Skin epidermis (tissue), 12 donors: ENCODE data around the gene BMX.

Experiments used
- H3K27ac ChIP-seq, 21 experiments: fragments of 200-600 bp; sonication (generic) in 11 of 21; one replicate each; pipeline ENCODE4 v1.5.0; 2020; ENCODE audit warnings: mild to moderate bottlenecking in 3 of 21, inconsistent platforms in 2 of 21, moderate library complexity in 2 of 21
- H3K4me3 ChIP-seq, 7 experiments: fragments of 200-600 bp; sonication (generic) in 2 of 7; one replicate each; pipeline ENCODE4 v1.5.0; 2020; ENCODE audit warnings: inconsistent platforms in 2 of 7, mild to moderate bottlenecking in 2 of 7, moderate library complexity in 1 of 7

The BMX gene

DNA sequence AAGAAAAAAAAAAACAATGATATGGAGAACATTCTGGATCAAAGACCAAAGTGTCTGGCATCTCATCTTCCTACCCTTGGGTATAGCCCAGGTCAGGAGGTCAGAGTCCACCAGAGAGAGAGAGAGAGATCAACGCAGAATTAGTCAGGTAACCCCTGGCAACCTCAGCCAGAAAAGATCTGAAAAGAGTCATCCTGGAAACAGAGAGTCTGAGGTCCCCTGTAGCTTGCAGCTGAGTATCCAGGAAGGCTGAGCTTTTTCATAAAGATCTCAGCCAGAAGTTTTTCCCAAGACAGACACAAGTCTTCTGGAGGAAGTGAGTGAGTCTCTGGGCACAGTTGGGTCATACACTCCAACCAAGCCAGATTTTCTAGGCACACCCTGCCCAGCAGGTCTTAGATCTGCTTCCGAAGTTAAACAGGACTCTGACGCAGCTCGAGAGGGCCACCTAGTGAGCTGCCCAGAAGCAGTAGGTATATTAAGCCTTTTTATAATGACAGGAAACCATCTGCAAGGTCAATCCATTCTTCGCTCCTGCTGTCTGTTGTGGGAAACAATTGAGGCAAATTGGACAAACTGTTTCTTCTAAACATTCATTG, 64.5 kb downstream of the BMX start:
- Histone ChIP-seq H3K4me3 (no peak overlapping the region), H3K27ac (no peak overlapping the region)

DNA sequence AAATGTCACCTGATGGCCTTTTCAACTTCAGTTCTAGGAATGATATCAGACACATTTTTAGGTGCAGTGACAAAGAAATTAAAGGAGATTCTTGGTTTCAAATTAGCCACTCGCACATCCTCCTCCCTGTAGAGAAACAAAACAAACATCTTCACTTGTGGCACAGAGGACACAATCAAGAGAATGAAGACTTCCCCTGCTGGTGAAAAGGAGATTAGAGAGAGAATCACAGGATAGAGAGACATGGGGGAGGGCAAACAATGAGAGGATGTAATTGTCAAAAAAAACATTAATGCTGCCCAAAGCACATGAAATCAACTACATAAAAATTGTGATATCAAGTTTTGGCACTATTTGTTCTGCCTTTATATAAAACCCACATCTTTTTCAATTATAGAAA, 65.6 kb downstream of the BMX start:
- H3K27ac ChIP-seq, result no peak overlapping the region

DNA sequence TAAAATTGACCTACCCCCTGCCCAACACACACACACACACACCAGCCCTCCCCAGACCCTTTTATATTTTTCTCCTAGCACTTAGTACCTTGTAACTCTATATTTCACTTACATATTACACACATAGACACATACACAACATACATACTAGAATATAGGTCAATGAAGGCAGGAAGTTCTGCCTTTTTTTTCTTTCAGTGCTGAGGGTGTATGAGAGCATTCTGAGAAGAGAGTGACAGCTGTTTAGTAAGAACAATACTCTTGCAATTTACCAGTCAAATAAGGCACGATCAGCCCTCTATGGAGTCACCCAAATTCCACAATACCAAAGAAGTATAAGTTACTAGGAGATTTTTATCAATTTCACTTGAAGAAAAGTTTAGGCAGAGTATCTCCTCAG, 66.7 kb downstream of the BMX start:
- H3K27ac ChIP-seq, result no peak overlapping the region
- no peak overlapping the region for H3K4me3 ChIP-seq

More for the DNA sequence above, 65.6 kb downstream of the BMX start:
- H3K4me3 ChIP-seq, result no peak overlapping the region

DNA sequence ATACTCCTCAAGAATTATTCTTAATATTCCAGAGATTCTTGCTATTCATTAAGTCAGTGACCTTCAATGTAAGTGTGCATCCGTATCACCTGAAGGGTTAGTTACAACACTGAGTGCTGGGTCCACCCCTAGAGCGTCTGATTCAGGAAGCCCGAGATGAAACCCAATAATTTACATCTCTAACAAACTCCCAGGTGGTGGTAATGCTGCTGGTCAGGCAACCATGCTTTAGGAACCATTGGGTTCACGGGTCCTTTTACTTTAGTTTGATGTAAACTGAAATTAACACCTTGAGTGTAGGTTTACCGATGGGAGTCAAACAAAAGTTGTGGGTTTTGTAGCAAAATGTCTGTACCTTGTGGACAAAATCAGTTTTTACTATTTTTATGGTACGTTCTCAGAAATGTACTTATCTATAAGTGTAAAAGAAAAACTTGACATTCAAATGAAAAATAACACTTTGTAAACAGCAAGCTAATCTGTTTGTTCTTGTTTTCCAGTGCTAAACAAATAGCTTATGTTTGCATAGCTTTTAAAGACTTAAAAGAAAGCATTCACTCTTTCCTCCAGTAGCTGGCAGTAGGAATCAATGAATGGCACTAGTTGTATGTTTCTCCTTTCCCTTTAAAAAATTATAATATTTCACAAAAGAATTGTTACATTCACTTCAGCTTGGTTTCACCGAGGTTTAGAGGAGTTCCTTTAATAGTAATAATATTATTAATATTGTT, 67.4 kb downstream of the BMX start:
- Histone ChIP-seq H3K4me3 (no peak overlapping the region), H3K27ac (no peak overlapping the region)

DNA sequence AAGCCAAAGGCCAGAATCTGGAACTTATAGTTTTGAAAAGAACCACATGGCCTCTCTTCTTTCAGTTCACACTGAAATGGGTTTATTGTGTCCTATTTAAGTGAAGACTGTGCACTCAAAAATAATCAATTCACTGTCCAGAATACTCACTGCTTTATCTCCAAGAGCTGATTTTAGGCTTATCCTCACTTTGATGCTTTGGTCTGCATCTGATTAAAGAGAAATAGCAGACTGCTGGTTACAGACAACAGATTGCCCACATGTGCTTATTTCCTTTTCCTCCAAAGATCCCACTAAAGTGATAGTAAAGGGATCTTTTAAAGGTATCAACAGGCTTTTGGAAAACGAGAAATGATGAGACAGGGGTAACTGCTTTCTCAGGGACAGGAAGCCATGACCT, 69.5 kb downstream of the BMX start:
- H3K27ac ChIP-seq, result no peak overlapping the region
- no peak overlapping the region for H3K4me3 ChIP-seq

DNA sequence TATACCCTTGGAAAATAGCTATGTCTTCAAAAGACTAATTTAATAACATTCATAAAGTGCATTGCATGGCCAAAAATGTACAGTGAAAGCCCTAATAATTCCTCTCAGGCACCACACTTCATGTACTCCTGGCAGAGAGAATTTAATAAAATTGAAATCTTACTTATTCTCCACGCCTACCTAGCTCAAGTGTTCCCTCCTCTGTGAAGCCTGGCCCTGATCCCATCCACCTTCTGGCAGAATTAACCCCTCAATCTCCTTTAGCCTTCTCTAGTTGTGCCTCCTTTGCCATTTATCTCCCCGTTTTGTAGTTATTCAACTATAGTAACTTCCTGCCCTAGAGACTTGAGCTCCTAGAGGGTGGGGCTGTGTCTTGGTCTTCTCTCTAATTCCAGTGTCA, 73.4 kb downstream of the BMX start:
- H3K27ac ChIP-seq, result no peak overlapping the region
- H3K4me3 ChIP-seq, result no peak overlapping the region

DNA sequence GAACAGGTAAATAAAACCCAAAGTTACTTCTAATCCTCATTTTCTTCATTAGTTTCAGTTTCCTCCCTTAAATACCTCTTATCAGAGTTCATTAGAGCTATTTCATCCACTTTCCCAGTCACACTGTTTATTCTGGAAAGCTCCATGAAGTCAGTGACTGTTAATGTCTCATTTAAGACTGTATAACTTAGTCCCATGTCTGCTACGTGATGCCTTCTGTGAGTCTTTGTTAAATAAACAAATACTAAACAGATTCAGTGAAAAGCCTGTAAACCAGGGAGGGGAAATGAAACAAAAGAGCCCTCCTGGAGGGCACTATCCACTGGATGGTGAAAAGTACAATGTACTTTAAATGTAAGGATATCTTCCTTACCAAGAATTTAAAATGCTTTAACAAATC, 75.4 kb downstream of the BMX start:
- H3K4me3 ChIP-seq, result no peak overlapping the region
- H3K27ac ChIP-seq, result no peak overlapping the region

DNA sequence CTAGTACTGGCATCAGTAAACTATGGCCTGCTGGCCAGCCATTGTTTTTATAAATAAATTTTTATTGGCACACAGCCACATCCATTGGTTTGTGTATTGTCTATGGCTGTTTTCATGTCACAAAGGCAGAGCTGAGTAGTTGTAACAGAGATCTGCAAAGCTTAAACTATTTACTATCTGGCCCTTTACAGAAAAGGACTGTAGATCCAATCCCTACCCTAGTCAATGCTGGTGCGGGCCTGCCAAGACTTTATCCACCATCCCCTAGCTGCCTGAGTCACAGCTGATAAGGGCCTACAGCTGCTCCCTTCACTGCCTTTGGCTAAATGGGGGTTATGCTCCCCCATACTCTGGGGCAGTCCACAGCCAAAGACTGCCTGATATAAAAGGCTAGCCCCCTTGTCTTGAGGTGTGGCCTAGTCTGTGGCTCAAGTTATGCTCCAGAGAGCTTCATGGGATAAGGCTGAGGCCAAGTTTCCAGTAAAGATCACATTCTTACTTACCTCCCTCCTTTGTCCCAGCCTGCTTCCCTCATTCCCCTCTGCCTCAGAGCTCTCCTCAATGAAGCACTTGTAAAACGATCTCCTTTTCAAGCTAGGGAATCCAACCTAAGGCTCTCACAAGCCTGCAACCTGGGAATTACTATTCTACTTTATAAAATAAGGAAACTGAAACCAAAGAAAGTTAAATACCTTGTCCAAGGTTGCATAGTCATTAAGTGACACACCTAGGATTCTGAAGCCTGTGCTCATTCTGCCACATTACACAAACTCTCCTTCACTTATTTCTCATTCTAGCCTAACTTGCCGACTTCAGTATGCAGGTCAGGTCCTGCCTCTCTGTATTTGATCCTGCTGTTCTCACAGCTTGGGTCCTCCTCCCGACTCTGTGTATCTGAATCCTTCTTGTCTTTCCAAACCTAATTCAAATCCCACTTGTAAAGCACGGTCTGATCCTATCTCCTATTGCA, 79.5 kb downstream of the BMX start:
- peak overlapping the region in 4 of 21 experiments; percentile 4 to 63 (median 28) for H3K27ac ChIP-seq
- H3K4me3 ChIP-seq, result no peak overlapping the region

DNA sequence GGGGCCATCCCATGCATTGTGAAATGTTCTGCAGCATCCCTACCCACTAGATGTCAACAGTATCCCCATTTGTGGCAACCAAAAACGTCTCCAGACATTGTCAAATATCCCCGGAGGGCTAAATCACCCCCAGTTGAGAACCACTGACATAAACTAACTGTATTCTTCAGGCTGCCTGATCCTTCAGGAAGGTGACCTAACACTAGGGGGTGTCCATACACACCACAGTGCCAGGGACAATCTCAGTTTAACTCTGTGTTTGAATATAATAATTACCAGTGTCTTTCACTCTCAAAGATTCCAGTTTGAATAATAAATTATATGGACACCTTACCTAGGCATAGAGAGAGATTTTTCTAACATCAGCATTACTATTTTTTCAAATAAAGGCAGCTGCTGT, 93.8 kb downstream of the BMX start:
- Histone ChIP-seq H3K27ac (no peak overlapping the region), H3K4me3 (no peak overlapping the region)

DNA sequence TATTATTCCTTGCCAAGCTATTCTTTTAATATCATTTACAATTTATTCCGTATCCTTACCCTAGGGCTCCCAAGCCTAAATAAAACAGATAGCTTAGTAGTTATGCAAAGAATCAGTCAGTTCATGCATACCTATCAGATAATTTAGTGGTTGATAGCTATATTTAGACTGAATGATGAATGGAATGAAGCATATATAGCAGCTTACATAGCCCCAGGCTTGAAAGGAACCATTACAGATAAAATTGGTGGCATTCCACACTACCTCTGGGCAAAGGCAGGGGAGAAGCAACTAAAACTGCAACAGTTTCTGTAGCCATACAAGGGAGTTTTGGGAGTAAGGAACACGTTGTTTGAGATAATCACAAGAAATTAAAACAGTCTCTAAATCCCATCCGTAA, 97.4 kb downstream of the BMX start:
- H3K27ac ChIP-seq, result no peak overlapping the region

DNA sequence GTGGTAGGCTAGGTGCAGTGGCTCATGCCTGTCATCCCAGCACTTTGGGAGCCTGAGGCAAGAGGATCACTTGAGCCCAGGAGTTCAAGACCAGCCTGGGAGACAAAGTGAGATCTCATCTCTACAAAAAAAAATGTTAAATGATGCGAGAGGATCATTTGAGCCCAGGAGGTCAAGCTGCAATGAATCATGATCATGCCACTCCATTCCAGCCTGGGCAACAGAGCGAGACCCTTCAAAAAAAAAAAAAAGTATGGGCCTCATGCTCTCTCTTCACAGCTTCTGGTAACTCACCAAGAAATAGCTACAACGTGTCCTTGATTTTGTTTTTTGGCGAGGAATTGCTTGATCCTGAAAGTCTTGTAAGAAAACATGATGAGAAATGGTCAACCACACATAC, 98.9 kb downstream of the BMX start:
- Histone ChIP-seq H3K4me3 (no peak overlapping the region), H3K27ac (no peak overlapping the region)

More for the DNA sequence above, 97.4 kb downstream of the BMX start:
- H3K4me3 ChIP-seq, result no peak overlapping the region

DNA sequence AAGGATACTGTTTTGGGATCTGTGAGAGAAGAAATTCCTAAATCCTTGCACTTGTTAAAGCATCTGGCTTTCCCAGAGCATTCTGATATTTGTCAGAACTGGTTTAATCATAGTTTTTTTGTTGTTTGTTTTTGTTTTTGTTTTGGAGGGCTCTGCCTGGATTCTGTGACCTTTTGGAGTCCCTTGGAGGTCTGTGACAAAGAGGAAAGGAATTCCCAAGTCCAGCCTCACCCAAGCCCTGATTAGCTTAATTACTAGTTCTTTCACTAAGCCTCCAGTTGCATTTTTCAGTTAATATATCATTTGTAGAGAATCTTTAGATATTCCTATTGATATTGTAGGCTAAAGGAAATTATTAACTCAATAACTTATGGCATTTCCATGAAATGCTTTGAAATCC, 99.4 kb downstream of the BMX start:
- no peak overlapping the region for H3K27ac ChIP-seq
- H3K4me3 ChIP-seq, result no peak overlapping the region

DNA sequence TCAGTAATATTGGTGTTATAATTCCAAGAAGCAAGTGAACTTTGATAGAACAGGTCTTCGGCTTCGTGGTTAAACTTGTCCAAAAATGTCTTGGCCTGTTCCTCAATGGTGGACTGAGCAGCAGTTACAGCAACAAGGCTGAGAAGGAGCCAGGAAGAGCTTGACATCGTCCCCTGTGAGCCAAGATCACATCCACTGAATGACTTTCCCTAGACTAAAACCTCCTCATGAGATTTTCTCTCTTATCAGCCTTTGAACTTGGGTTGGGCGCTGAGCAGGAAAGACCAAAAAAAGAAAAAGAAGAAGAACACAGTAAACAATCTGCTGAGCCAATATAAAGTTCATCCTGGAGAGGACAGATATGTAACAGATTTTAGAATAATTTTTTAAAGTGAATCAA, 100.1 kb downstream of the BMX start, which contains the start of gene ACE2:
Gene ACE2 (minus strand): TSS at position 216 of the 400 bp plus-strand sequence. CDS start 49 bp downstream, at position 167.
- H3K4me3 ChIP-seq, result no peak within 1 kb of the TSS
- no peak within 1 kb of the TSS for H3K27ac ChIP-seq

DNA sequence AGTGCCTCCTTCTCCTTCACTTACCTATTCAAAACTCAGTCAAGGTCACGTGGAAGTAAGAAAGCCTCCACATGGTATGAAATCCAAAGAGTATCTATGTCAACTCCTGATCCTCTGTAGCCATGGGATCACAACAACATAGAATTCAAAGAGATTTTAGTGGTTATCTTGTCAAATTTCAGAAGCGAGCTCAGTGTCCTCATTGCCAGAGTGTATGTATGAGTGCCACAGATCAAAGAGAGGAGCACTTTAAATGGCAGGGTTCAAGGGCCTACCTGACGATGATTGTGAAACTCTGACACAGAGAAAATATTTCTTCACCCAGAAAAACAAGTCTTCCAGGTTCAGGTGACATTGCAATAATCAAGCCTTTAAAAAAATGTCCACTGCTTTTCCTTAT, 101.3 kb downstream of the BMX start:
- H3K27ac ChIP-seq, result no peak overlapping the region

DNA sequence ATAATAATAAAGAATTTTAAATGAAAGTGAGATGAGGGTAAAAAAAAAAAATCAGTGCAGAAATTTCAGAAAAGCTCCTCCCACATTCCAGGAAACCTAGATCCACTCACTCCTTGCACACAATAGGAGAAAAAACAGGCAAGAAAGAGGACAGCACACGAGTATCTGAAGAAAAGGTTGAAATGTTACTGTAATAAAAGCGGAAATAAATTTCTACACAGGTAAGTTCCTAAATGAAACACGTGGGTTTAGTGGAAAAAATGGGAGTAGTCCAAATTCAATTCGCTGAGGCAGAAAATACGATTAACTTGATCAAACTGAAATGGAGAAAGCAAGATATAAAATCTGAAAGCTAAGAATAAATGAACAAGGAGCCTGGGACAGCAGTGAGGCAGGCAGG, 102.2 kb downstream of the BMX start:
- Histone ChIP-seq H3K27ac (no peak overlapping the region), H3K4me3 (no peak overlapping the region)

More for the DNA sequence above, 101.3 kb downstream of the BMX start:
- H3K4me3 ChIP-seq, result no peak overlapping the region

DNA sequence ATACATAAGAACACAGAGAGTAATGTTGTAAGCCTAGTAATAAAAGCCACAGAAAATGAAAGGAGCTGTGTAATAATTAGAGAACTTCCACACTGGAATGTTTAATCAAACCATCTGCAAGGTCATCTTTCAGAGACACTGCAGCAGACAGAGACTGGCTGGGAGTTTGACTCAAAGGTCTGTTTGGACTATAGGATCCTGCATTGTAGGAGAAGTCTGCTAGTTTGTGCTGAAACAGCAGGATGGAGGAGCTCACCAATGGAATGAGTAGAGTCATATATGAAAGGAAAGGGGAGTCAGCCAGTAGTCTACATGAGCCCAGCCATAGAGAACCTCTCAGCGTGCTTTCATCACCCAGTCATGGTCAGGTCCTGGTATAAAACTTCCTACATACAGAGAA, 104.6 kb downstream of the BMX start:
- no peak overlapping the region for H3K27ac ChIP-seq
- no peak overlapping the region for H3K4me3 ChIP-seq
